HPDE6-E6E7 (cell line): Measurements from ENCODE around the gene URI1.
A peak's percentile ranks its signal among the peaks of the same experiment; 100 is the strongest.
"Not testable (repeated sequence)": the region's sequence is repeated elsewhere in the genome, so short reads cannot be mapped to it uniquely, and the experiment has no call there.

Experiments used
- DNase-seq: peaks from one replicate; pipeline ENCODE4 v3.0.0; 2011; ENCODE audit warnings: missing footprints; ENCODE audit errors: extremely low spot score

URI1 gene

DNA sequence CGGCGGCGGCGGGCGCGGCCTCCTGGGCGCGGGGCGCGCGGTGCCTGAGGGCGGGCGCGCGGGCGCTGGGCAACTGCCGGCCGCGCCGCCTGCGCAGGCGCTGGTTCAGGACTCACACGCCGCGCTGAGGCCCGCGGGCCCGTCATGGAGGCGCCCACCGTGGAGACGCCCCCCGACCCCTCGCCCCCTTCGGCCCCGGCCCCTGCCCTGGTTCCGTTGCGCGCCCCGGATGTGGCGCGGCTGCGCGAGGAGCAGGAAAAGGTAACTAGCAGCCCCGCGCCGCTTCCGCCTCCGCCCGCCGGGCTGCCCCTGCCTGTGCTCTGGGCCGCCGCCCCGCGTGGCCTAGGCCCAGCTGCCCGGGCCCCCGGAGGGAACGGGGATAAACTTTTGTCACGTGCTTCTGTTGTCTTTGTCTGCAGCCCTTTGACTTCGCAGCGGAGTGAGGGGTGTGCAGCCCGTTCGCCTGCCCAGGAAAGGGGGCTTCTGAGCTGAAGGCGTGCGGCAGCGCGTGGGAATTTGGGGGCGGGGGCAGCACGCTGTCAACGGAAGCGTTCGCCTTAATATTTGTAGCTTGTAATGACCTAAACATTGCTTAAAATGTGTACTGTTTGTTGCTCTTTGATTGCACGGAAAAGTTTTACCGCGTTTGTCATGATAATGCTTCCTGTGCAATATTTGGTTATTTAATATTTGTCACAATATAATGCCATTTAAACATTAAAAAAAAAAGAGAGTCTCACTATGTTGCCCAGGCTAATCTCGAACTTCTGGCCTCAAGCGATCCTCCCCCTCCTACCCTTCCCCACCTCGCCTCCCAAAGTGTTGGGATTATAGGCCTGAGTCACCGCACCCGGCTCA, 594 bp downstream of the URI1 start:
- peak; percentile 21 for DNase-seq

DNA sequence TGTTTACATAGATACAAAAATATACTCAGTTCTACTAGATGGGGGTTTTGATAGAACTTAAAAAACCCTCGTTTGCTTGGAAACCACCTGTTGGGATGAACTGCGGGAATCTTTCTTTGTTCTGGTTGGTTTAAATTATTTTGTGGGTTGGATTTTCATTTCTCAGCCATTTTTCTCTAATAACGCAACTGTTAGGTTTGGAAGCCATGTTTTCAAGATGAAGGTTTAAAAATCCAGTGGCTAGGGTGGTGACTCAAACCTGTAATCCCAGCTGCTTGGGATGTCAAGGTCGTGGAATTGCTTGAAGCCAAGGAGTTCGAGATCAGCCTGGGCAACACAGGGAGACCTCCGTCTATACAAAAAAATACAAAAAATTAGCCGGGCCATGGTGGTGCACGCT, 1.6 kb downstream of the URI1 start:
- DNase-seq = no peak

DNA sequence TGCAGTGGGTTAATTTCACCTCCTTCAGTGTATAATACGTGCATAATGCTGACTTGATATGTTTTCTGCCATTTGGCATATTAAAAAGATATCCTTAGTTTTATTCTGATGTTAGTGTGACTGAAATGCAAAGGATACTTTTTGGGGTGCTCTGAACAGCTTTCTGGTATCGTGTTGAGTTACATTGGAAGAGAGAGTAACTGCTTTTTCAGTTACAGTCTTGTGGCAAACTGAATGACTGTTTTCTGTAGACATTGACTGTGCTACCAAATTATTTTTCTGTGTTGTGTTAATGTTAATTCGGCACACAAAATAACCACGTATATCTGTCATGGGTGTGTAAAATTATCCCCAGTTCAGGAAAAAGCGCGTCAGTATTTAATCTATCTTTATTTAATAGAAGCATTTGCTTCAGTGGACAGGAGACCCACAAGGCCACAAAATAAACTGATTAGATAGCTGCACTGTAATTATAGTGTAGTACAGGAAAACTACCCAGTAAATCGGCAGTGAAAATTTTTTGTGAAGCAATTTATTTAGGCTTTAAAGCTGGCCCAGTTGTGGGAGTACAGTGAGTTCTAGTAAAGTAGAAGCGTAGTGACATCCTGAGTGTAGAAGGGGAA, 2.5 kb downstream of the URI1 start:
- DNase-seq = no peak

DNA sequence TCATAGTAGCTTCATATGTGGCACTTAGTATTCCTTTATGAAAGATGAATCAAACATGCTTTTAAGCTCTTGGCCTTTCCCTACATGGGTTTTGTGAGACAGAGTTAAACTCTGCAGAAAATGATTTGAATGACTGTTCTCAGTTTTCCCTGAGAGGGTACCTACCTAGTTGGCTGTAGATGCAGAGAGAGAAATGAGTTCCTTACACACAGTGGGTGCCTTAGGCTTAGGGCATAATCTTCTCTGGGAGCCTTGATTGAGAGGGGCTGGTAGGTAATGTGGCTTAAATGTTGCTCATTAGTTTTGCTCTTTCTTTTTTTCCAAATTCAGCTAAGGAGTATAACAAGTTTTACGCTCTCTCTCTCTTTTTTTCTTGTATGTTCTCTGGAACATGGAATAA, 3.0 kb downstream of the URI1 start:
- no peak for DNase-seq

DNA sequence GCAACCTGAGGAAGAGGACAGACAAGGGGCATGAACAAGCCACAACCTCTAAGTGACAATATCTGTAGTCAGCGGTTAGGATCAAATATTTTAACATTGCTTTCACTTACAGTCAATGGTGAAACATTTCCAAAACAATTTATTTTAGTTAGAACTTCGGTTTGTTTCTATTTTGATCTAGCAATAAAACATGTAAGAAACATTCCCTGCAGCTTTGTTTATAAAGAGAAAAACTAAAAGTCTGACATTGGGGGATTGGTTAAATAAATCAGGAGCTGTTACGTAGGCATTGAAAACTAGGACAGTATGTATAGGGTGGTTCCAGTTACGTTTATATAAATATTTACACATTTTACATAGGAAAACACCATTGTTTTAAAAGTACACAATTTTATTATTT, 3.4 kb downstream of the URI1 start:
- no peak for DNase-seq

DNA sequence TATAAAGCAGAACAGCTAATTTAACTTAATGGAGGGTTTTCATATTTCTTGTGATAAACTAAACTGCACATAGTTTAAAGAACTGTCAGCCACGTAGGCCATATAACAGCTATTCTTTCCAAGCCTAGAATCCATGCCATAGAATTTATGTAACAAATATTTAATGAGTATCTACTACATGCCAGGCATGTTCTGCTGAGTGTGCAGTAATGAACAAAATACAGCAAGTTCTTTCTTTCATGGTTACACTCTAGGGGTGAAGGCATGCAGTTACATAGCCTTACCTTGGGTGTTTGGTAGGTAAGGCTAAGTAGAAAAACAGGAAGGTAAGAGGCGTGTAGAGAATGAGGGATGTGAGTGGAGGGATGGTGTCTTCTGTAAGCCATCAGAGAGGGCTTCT, 4.6 kb downstream of the URI1 start:
- DNase-seq = no peak

DNA sequence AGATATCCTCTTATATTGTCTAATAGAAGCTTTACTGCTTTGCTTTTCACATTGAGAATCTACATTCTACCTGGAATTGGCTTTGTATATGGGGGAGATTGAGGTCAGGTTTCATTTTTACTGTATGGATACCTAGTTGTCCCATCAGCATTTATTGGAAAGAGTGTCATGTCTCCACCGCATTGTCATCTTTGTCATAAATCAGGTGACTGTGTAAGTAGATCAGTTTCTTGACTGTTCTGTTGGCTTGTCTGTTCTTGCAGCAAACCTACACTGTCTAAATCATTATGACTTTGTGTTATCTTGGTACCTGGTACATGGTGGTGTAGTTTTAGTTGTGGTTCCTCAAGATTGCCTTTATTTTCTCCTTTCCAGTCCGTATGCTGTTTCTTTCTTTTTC, 5.8 kb downstream of the URI1 start:
- DNase-seq = no peak

DNA sequence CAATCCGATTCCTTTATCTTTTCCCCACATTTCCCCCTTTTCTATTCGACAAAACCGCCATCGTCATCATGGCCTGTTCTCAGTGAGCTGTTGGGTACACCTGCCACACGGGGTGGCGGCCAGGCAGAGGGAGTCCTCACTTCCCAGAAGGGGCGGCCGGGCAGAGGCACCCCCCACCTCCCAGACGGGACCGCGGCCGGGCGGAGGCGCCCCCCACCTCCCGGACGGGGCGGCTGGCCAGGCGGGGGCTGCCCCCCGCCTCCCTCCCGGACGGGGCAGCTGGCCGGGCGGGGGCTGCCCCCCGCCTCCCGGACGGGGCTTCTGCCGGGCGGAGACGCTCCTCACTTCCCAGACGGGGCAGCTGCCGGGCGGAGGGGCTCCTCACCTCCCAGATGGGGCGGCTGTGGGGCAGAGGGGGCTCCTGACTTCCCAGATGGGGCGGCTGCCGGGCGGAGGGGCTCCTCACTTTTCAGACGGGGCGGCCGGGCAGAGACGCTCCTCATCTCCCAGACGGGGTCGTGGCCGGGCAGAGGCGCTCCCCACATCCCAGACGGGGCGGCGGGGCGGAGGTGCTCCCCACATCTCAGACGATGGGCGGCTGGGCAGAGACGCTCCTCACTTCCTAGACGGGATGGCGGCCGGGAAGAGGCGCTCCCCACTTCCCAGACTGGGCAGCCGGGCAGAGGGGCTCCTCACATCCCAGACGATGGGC, 6.9 kb downstream of the URI1 start:
- not testable (repeated sequence) for DNase-seq

DNA sequence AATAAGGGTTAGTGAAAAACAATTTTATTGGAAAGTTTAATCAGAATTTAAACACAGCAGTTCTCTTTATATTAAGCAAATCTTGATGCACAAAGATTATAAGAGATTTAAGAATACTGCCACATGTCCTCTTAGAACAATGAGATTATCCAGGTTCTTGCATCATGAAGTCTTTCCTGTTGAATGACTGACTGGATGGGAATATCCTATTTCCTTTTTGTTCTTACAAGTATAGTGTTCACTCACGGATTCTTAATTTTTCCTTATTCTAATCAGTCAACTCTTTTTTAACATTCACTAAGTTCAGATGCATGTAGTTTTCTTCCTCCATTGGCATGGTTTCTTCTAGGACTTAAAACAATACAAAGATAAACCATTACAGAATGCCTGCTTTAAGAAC, 10.1 kb downstream of the URI1 start:
- no peak for DNase-seq

DNA sequence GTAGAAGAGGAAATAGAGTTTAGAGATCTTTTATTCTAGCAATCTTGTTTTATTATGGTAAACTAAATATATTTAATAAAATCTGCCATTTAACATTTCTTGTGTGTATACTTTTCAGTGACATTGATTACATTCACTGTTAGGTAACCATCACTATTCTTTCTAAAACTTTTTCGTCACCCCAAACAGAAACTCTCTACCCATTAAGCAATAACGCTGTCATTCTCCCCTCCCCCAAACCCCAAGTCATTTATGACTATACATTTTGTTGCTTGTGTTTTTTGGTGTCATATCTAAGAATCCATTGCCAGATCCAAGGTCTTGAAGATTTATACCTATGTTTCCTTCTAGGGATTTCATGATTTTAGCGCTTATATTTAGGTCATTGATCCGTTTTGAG, 10.6 kb downstream of the URI1 start:
- no peak for DNase-seq

DNA sequence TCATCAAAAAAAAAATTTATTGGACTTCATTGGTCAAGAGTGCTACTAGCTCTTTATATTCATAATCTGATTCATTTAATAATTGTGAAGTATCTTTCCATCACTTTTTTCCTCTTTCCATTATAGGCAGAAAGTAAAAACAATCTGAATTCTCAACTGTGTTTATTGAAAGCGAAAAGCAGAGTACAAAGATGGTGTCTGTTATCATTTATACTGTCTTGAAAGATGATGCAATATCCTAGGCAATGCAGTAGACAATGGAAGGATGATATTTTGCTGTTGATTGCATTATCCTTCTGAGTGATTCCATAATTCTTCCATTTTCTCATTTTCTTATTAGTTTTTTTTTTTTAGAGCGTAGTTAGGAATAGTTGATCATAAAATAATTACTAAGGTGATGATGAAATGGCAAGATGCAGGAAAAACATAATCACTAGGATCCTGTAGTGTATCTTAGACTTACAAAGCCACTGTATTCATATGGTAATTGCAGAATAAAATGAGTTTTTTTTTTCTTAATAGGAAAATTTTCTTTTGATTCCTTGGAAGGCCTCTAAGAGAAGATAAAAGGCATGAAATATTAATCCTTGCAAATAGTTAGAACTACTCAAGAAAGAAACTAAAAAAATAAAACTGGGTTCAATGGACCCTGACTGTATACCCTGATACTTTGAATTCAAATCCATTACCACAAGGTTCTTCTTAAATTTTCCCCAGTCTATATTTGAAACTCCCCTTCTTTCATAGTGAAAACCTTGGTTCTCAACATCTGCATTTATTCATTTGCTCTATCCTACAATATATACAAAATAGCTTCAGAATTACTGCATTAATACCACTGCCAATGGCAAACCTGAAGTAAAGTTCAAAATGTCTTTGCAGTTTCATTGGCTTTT, 11.6 kb downstream of the URI1 start:
- DNase-seq = no peak

DNA sequence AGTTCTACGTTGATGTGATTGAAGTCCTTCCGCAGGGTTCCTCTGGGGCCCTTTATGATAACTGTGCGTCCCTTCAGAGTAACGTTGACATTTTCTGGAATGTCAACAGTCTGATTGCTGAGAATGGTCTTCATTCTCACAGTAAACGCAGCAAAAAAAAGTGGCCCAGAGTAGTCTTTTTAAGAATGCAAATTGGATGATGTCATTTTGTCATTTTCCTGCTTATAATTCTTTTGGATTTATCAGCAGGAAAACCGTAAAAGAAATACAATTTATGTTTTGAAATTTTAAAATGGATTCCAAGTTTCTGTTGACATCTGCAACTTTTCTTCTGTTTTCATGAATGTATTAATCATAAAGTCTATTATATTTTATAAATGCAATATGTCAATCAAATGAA, 14.8 kb downstream of the URI1 start:
- no peak for DNase-seq

DNA sequence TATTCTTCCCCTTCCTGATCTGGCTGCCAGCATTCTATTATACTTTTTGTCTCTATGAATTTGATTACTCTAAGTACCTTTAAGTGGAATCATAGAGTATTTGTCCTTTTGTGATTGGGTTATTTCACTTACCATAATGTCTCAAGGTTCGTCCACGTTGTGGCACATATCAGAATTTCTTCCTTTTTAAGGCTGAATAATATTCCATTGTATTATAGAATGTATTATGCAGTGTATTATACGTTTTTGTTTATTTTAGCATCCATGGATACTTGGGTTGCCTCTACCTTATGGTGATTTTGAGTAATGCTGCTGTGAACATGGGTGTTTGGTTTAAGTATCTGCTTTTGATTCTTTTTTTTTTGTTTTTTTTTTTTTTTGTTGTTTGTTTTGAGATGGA, 19.3 kb downstream of the URI1 start:
- no peak for DNase-seq

DNA sequence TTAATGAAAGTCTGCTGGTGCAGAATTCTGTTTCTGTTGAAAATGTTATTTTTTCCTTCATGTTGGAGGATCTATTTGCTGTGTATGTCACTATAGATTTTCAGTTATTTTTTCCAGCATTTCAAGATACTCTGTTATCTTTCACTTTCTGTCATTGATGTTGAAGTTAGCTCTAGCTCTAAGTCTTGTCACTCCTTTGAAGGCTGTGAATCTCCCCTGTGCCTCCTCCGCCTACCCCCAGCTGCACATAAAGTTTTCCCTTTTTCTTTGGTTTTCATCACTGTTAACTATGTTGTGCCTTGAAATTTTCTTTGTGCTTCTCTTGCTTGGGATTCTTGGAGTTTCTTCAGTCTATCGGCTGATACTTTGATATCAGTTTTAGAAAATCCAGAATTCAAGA, 20.8 kb downstream of the URI1 start:
- no peak for DNase-seq

DNA sequence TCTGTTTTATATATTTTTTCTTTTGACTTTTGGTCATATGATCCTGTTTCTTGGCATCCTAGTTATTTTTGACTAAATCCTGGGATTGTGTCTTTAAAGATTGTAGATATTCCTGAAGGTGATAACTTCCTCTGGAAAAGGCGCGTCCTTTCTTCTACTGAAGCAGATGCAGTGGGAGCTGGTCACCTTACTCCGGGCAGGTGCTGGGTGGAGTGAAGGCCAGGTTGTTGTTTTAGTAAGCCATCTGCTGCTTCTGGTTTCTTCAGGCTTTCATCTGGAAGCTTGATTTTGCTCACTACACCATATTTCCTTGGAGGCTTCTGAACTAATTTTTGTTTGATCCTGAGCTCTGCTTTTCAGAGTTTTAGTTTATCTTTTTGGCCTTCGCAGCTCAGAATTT, 21.5 kb downstream of the URI1 start:
- DNase-seq = no peak

DNA sequence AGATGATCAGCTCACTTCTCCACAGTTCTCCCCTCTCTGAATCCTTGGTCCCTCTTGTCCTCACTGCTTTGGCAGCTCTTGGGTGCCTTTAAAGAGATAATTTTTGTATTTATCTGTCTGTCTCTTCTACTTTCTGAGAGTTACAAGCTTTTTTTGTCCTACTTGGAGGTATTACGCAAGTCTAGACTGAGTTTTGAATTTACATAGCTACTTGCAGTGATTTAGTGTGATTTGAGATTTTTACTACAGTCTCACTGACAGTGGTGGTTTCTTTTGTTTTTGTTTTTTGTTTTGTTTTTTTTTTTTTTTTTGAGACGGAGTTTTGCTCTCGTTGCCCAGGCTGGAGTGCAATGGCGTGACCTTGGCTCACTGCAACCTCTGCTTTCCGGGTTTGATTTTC, 22.1 kb downstream of the URI1 start:
- no peak for DNase-seq

DNA sequence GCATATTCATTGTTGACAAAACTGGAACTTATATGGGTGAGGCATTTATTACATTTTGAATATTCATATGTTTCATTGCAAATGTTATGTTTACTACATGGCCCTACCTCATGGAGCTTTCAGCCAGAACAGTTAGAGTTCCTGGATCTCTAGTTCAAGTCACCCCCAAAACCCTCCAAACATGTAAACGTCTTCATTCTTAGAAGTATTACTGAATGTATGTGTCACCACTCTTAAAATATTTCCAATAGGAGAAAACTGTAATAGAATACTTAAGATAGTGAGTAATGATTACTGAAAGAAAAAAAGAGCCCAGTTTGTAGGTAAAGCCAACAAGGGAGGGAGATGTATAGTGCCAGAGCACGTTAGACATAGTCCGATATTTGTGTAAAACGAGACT, 23.5 kb downstream of the URI1 start:
- DNase-seq = peak; percentile 8

DNA sequence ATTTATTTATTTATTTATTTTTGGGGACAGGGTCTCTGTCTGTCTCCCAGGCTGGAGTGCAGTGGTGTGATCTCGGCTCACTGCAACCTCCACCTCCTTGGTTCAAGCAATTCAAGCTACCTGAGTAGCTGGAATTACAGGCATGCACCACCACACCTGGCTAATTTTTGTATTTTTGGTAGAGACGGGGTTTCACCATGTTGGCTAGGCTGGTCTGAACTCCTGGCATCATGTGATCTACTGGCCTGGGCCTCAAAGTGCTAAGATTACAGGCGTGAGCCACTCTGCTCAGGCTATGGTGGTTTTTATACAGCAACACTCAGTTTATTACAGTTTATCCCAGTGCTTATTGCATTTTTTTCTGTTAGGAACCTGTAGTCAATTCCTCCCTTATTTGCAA, 24.1 kb downstream of the URI1 start:
- DNase-seq = not testable (repeated sequence)

DNA sequence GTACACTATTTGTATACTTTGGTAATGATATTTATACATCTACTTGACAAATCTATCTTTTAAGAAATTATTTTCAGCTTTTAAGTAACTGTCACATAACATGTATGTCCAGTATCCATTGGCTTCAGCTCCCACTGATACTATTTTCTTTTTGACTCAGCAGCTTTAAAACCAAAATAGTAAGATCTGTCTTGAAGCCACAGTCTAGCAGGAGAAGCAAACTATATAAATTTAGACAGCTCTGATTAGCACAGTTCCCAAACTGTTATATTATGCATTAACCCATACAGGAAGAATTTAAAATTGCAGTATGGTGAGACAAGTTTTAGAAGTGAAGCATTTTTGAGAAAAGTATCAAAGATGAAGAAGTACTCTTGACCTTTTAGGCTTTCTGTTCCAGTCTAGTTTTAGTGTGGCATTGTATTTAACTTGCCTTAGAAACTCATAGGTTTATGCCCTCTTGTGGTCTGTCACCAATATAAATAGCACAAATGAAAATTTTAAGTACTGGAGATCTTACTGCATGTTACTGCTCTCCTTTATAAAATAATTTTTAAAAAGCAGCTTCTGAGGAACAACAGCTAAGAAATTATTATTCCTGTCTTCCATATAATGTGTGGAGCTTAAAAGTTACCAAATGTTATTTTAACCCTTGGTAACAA, 24.7 kb downstream of the URI1 start:
- DNase-seq = no peak

DNA sequence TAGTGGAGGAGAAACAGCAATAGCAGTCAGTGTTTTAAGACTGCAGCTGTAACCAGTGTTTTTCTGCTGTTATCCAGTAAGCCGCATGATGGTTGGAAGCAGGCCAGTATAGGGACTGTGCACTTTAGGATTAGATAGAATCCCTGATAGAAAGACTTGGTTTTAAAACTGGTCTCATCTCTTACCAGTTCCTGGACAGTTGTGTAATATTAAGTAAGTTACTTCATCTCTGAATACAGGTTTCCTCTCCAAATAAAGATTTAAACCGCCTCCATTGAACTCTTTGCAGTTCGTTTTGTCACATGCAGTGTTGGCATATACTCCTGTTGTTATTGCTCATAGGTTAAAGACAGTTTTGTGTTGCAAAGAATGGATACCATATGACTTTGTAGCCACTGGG, 25.6 kb downstream of the URI1 start:
- no peak for DNase-seq

DNA sequence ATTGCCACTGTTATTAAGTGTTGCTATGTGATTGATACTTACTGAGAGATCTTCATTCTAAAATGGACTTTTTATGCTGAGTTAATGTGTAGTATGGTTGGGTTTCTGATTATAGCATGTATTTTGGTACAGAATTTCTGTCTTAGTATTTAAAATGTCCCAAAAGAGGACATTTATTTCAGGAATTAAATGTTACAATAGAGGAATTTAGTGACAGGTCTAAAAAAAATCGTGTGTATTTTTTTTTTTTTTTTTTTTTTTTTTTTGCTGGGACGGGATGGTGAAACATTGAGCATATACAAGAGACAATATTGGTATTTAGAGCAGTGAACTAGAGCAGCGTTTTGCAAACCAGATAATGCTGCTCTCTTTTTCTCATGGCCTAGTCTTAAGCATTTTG, 27.9 kb downstream of the URI1 start:
- no peak for DNase-seq
